Transverse colon (tissue), 4 donors: Measurements from ENCODE around the gene OPALIN.

Experiments
- EP300 ChIP-seq: sonication (generic); formaldehyde crosslinking; IDR thresholded peaks from one replicate; pipeline ENCODE4 v1.6.1; 2017; ENCODE audit warnings: antibody characterized with exemption, low read depth
- POLR2A ChIP-seq: fragments of 450-650 bp; IDR thresholded peaks from one replicate; pipeline ENCODE4 v1.6.1; 2016; ENCODE audit warnings: antibody characterized with exemption, mild to moderate bottlenecking, moderate library complexity
- POLR2AphosphoS5 ChIP-seq, 3 donors: sonication (generic); formaldehyde crosslinking; IDR thresholded peaks; one replicate each; pipeline ENCODE4 v1.6.1; 2016; ENCODE audit warnings: antibody characterized with exemption in 3 of 3
- TF ChIP-seq, protein P1 (sequence below), 5 experiments: fragments of 200-600 bp in 3 of 5; fragments of 450-650 bp in 2 of 5; sonication (generic) in 3 of 5; IDR thresholded peaks; 1 replicate in 2 of 5; 2 replicates in 3 of 5; pipeline ENCODE4 v1.5.1; 2016 to 2017; ENCODE audit warnings: antibody characterized with exemption in 5 of 5, inconsistent platforms in 3 of 5, mild to moderate bottlenecking in 2 of 5, moderate library complexity in 1 of 5

DNA sequence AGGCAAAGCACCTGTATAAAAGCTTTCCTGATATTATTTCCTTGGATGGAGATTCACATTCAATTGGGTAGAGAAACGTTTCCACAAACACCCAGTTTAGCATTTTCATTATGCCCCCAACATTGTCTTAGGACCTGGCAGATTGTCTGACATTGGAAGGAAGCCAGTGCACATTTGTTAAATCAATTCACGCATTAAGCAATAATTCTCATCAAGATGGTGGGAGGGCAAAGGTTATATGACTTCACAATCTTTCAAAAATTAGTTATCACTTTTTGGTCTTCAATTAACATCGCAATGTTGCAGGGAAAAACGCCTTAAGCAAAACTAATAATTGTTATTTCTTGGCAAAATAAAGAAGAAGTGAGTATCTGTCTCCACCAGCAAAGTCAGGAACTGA, 16.4 kb downstream of the OPALIN start:
- TF ChIP-seq, protein P1, sequence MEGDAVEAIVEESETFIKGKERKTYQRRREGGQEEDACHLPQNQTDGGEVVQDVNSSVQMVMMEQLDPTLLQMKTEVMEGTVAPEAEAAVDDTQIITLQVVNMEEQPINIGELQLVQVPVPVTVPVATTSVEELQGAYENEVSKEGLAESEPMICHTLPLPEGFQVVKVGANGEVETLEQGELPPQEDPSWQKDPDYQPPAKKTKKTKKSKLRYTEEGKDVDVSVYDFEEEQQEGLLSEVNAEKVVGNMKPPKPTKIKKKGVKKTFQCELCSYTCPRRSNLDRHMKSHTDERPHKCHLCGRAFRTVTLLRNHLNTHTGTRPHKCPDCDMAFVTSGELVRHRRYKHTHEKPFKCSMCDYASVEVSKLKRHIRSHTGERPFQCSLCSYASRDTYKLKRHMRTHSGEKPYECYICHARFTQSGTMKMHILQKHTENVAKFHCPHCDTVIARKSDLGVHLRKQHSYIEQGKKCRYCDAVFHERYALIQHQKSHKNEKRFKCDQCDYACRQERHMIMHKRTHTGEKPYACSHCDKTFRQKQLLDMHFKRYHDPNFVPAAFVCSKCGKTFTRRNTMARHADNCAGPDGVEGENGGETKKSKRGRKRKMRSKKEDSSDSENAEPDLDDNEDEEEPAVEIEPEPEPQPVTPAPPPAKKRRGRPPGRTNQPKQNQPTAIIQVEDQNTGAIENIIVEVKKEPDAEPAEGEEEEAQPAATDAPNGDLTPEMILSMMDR (IDR thresholded peaks at IDR 0.05): no peak
- TF ChIP-seq EP300 (no peak), POLR2A (no peak), POLR2AphosphoS5 (IDR thresholded peaks at IDR 0.05) (no peak)
